HEK293T (cell line): ENCODE measurements around the gene POLR1G.
A peak's percentile ranks its signal among the peaks of the same experiment; 100 is the strongest.

Source experiments
- CTCF ChIA-PET: fragments of 350-600 bp; formaldehyde crosslinking; extraction: SDS; loops from one replicate; lab custom pipeline; 2021; ENCODE audit warnings: antibody characterized with exemption, inconsistent platforms; lab: Yijun Ruan, JAX
- POLR2A ChIA-PET: fragments of 350-600 bp; formaldehyde crosslinking; extraction: SDS; loops from one replicate; lab custom pipeline; 2020; ENCODE audit warnings: antibody characterized with exemption, inconsistent platforms; lab: Yijun Ruan, JAX
- DNase-seq: peaks from one replicate; pipeline ENCODE4 v3.0.0; 2012; ENCODE audit warnings: mixed read lengths; ENCODE audit errors: extremely low spot score
- ARNT ChIP-seq: fragments of 450-650 bp; IDR thresholded peaks from 2 replicates; pipeline ENCODE4 v1.6.1; 2017; ENCODE audit warnings: mild to moderate bottlenecking
- BHLHE40 ChIP-seq: fragments of 450-650 bp; IDR thresholded peaks from 2 replicates; pipeline ENCODE4 v1.6.1; 2016; ENCODE audit warnings: mild to moderate bottlenecking, moderate library complexity, borderline replicate concordance
- CTBP1 ChIP-seq: fragments of 450-650 bp; IDR thresholded peaks from 2 replicates; pipeline ENCODE4 v1.6.1; 2016; ENCODE audit warnings: borderline replicate concordance
- ELF4 ChIP-seq: fragments of 450-650 bp; IDR thresholded peaks from 2 replicates; pipeline ENCODE4 v1.6.1; 2017; ENCODE audit warnings: antibody characterized with exemption
- FOXA1 ChIP-seq: fragments of 450-650 bp; IDR thresholded peaks from 2 replicates; pipeline ENCODE4 v1.6.1; 2016; ENCODE audit warnings: mild to moderate bottlenecking
- FOXK2 ChIP-seq: fragments of 450-650 bp; IDR thresholded peaks from 2 replicates; pipeline ENCODE4 v1.6.1; 2016; ENCODE audit warnings: mild to moderate bottlenecking
- FOXM1 ChIP-seq: fragments of 450-650 bp; IDR thresholded peaks from 2 replicates; pipeline ENCODE4 v1.6.1; 2017; ENCODE audit warnings: mild to moderate bottlenecking, borderline replicate concordance
- HDGF ChIP-seq: fragments of 450-650 bp; IDR thresholded peaks from 2 replicates; pipeline ENCODE4 v1.6.1; 2017; ENCODE audit warnings: antibody characterized with exemption, borderline replicate concordance
- L3MBTL2 ChIP-seq: fragments of 450-650 bp; conservative IDR thresholded peaks from 2 replicates; pipeline ENCODE4 v1.6.1; 2016; ENCODE audit warnings: mild to moderate bottlenecking
- LEF1 ChIP-seq: fragments of 450-650 bp; IDR thresholded peaks from 2 replicates; pipeline ENCODE4 v1.6.1; 2017; ENCODE audit warnings: mild to moderate bottlenecking, borderline replicate concordance
- NFRKB ChIP-seq: fragments of 450-650 bp; IDR thresholded peaks from 2 replicates; pipeline ENCODE4 v1.6.1; 2016; ENCODE audit warnings: mild to moderate bottlenecking, moderate library complexity
- PKNOX1 ChIP-seq: fragments of 450-650 bp; IDR thresholded peaks from 2 replicates; pipeline ENCODE4 v1.6.1; 2016
- SP1 ChIP-seq: fragments of 450-650 bp; IDR thresholded peaks from 2 replicates; pipeline ENCODE4 v1.6.1; 2017
- SUZ12 ChIP-seq: fragments of 450-650 bp; IDR thresholded peaks from 2 replicates; pipeline ENCODE4 v1.6.1; 2016; ENCODE audit warnings: mild to moderate bottlenecking
- TARDBP ChIP-seq: fragments of 450-650 bp; IDR thresholded peaks from 2 replicates; pipeline ENCODE4 v1.6.1; 2016
- ZNF384 ChIP-seq: fragments of 450-650 bp; IDR thresholded peaks from 2 replicates; pipeline ENCODE4 v1.6.1; 2016

The POLR1G gene

DNA sequence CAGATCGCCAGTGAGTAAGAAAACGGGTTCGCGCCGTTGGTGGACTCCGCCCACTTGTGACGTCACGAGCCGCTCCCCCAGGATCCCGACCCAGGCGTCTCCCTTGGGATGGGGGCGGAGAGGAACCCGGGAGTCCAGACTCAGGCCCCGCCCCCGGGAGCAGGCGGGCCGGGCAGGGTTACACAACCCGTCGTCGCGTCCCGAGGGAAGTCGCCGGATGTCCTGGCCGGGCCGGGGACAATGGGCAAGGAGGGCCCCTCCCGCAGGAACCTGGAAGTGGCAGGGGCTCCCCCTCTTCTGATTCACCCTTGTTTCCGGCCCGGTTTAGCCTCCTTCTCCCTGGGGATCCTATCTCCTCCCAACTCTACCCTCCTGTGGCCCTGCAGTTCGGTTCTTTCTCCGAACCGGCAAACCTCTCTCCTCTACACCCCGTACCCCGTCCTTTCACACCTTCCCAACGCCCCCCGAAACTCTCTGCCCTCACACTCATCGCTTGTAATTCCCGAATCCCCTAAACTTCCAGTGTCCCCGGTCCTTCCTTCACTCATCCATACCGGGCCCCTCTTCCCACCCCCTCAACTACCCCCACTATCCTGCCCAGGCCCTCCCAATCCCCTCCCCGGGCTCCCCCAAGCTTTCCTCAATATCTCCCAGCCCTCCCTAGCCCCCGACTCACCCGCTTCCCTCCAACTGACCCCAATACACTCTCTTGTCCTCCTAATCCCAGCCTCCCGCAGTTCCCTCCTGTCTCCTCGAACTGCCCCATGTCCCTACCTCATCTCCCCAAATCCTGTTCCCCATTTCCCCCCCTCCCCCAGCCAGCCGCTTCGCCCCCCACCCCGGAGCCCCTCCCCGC is 37.2 kb downstream of the POLR1G start:
- TF ChIP-seq CTBP1 (no peak), FOXK2 (no peak), NFRKB (no peak), SP1 (no peak), ARNT (no peak), FOXM1 (peak; percentile 30; the same call in 1 of the 2 replicates), BHLHE40 (no peak)
- DNase-seq = peak; percentile 82
- CTCF ChIA-PET = no interaction called here
- POLR2A ChIA-PET = no interaction called here

- no peak for TF ChIP-seq NFRKB
- no peak for TF ChIP-seq SP1
- no peak for TF ChIP-seq ARNT
- TF ChIP-seq BHLHE40 = no peak
- no peak for TF ChIP-seq ZNF384
- TF ChIP-seq FOXK2 = no peak
- TF ChIP-seq TARDBP = no peak
- no peak for TF ChIP-seq FOXA1
- no peak for TF ChIP-seq PKNOX1
- TF ChIP-seq FOXM1 = no peak
- no peak for TF ChIP-seq L3MBTL2
- TF ChIP-seq SUZ12 = no peak
- TF ChIP-seq ELF4 = no peak
- no peak for TF ChIP-seq HDGF
- no peak for TF ChIP-seq LEF1
- no peak for TF ChIP-seq CTBP1
- POLR2A ChIA-PET = no interaction called here
- DNase-seq = peak; percentile 70
- CTCF ChIA-PET = interaction anchor here (0.6 kb wide), 1 partner anchor 1791 kb away, joined by 5 read pairs; no protein-coding TSS in a partner anchor
These were observed 38.0 kb downstream of the POLR1G start for GRCh38 chr19:45444318-45445041.

- ChIA-PET CTCF (interaction anchor here (0.6 kb wide), 1 partner anchor 1790 kb away, joined by 5 read pairs; no protein-coding TSS in a partner anchor), POLR2A (interaction anchor here (1.1 kb wide), 1 partner anchor 34 kb away, joined by 3 read pairs; no protein-coding TSS in a partner anchor)
- no peak for DNase-seq
- TF ChIP-seq ELF4 (no peak), HDGF (no peak), PKNOX1 (no peak), SP1 (no peak), ARNT (no peak), FOXK2 (no peak), TARDBP (no peak), BHLHE40 (no peak), ZNF384 (no peak), FOXA1 (no peak), LEF1 (no peak), CTBP1 (no peak), NFRKB (no peak), FOXM1 (no peak), L3MBTL2 (no peak)
These were observed 38.7 kb downstream of the POLR1G start for GRCh38 chr19:45445139-45445538.

- no peak for DNase-seq
- CTCF ChIA-PET = interaction anchor here (1.2 to 1.4 kb wide), 2 partner anchors 30 to 32 kb away, joined by 3 read pairs; no protein-coding TSS in a partner anchor
- POLR2A ChIA-PET = interaction anchor here (1.1 kb wide), 1 partner anchor 33 kb away, joined by 3 read pairs; no protein-coding TSS in a partner anchor
- TF ChIP-seq BHLHE40 = no peak
- 0 out of 2 replicates have a peak, but pooled peaks have one; percentile 21 for TF ChIP-seq CTBP1
- TF ChIP-seq L3MBTL2 = no peak
These were observed 39.9 kb downstream of the POLR1G start for GRCh38 chr19:45446295-45446694.

DNA sequence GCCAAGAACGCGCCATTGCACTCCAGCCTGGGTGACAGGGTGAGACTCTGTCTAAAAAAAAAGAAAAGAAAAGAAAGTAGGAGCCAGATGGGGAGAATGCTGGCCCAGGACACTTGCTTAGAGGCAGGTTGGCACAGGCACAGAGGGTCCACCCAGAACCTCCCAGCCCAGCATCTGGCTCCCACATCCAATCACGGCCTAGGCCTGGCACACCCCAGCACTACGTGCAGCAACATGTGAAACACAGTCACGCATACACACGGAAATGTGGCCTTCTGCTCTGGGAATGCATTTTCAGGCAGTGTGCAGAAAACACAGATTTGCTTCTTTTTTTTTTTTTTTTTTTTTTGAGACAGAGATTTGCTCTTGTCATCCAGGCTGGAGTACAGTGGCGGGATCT is 40.5 kb downstream of the POLR1G start:
- TF ChIP-seq SP1 = no peak
- TF ChIP-seq LEF1 = no peak
- no peak for TF ChIP-seq BHLHE40
- TF ChIP-seq FOXM1 = no peak
- TF ChIP-seq ZNF384 = 0 out of 2 replicates have a peak, but pooled peaks have one; percentile 10
- TF ChIP-seq L3MBTL2 = no peak
- no peak for TF ChIP-seq ELF4
- no peak for DNase-seq
- CTCF ChIA-PET = interaction anchor here (1.2 to 1.4 kb wide), 2 partner anchors 30 to 32 kb away, joined by 3 read pairs; no protein-coding TSS in a partner anchor
- POLR2A ChIA-PET = interaction anchor here (1.3 kb wide), 1 partner anchor 38 kb away, joined by 3 read pairs; no protein-coding TSS in a partner anchor

GRCh38 chr19:45448425-45448756 is 41.9 kb downstream of the POLR1G start:
- POLR2A ChIA-PET = interaction anchor here (1.1 kb wide), 1 partner anchor 9 kb away, joined by 4 read pairs; no protein-coding TSS in a partner anchor
- no peak for TF ChIP-seq ELF4
- no peak for TF ChIP-seq HDGF
- TF ChIP-seq FOXM1 = no peak
- TF ChIP-seq PKNOX1 = no peak
- TF ChIP-seq LEF1 = no peak
- no peak for TF ChIP-seq NFRKB
- no peak for TF ChIP-seq L3MBTL2
- TF ChIP-seq FOXA1 = no peak
- no peak for TF ChIP-seq TARDBP
- TF ChIP-seq SUZ12 = no peak
- no peak for TF ChIP-seq BHLHE40
- no peak for DNase-seq
- CTCF ChIA-PET = interaction anchor here (1.6 kb wide), 1 partner anchor 8 kb away, joined by 3 read pairs; no protein-coding TSS in a partner anchor
